Measurements from ENCODE around the gene GRIA3.

GRIA3 gene

DNA sequence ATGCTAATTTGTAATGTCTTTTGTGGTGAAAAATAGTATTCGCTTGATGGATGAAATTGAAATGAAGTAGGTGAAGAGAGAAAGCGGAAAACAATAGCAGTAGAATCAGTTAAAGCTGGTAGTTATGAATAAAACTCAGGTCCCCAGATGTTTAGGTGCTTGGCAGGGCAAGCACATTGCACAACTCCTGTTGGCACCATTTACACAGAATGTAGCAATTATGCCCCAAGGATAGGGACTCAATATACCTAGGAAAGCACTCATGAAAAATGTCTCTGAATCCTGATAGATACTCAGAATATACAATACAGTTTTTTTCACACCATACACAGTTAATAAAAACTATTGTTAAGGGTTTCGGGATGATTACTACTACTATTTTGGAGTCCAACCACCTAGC lies 26.5 kb upstream of the GRIA3 start (continued):
- TF ChIP-seq, protein P1, sequence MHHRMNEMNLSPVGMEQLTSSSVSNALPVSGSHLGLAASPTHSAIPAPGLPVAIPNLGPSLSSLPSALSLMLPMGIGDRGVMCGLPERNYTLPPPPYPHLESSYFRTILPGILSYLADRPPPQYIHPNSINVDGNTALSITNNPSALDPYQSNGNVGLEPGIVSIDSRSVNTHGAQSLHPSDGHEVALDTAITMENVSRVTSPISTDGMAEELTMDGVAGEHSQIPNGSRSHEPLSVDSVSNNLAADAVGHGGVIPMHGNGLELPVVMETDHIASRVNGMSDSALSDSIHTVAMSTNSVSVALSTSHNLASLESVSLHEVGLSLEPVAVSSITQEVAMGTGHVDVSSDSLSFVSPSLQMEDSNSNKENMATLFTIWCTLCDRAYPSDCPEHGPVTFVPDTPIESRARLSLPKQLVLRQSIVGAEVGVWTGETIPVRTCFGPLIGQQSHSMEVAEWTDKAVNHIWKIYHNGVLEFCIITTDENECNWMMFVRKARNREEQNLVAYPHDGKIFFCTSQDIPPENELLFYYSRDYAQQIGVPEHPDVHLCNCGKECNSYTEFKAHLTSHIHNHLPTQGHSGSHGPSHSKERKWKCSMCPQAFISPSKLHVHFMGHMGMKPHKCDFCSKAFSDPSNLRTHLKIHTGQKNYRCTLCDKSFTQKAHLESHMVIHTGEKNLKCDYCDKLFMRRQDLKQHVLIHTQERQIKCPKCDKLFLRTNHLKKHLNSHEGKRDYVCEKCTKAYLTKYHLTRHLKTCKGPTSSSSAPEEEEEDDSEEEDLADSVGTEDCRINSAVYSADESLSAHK (tag by site-specific recombination; IDR thresholded peaks at IDR 0.05) = no peak

DNA sequence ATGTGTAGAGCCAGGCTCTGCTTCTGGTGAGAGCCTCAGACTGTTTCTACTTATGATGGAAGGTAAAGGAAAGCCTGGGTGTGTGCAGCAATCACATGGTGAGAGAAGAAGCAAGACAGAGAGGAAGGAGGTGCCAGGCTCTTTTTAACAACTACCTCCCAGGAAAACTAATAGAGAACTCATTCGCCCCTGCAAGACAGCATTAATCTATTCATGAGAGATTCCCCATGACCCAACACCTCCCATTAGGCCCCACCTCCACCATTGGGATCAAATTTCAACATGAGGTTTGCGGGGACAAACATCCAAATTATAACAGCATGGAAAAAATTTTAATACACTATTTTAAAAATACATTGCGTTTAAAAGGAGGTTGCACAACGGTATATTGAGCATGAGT lies 24.7 kb upstream of the GRIA3 start:
- POLR2A ChIA-PET = no interaction called here
- Histone ChIP-seq H3K9me3 (ENCODE audit: control insufficient read depth, insufficient read depth, low read depth, low read length) (no peaks in the 10 kb centered on the region), H3K4me1 (ENCODE audit: control insufficient read depth, insufficient read depth, low read length) (no peaks in the 10 kb centered on the region), H3K27ac (ENCODE audit: extremely low read depth, low read depth, low read length) (no peak overlapping the region), H3K4me3 (ENCODE audit: low read depth, low read length) (no peak overlapping the region), H3K36me3 (ENCODE audit: control insufficient read depth in 2 of 2, insufficient read depth in 1 of 2, low read length in 2 of 2) (no peaks in the 10 kb centered on the region)
- TF ChIP-seq HOXA7 (CRISPR knock-in tag; IDR thresholded peaks at IDR 0.05; ENCODE audit: borderline replicate concordance) (no peak), MYNN (tag by site-specific recombination; IDR thresholded peaks at IDR 0.05; ENCODE audit: borderline replicate concordance) (no peak), SCRT1 (tag by site-specific recombination; IDR thresholded peaks at IDR 0.05; ENCODE audit: borderline replicate concordance) (no peak), ZNF701 (tag by site-specific recombination; IDR thresholded peaks at IDR 0.05) (no peak), ZNF624 (tag by site-specific recombination; IDR thresholded peaks at IDR 0.05) (no peak), ZNF248 (tag by site-specific recombination; IDR thresholded peaks at IDR 0.05) (no peak), OVOL3 (tag by site-specific recombination; IDR thresholded peaks at IDR 0.05) (no peak), ZNF48 (tag by site-specific recombination; IDR thresholded peaks at IDR 0.05) (no peak), BCL11A (tag by site-specific recombination; IDR thresholded peaks at IDR 0.05; ENCODE audit: low read depth) (no peak), ZNF174 (tag by site-specific recombination; IDR thresholded peaks at IDR 0.05) (no peak), GLI4 (tag by site-specific recombination; IDR thresholded peaks at IDR 0.05) (no peak), ZNF10 (tag by site-specific recombination; IDR thresholded peaks at IDR 0.05) (no peak), HOXD13 (CRISPR knock-in tag; IDR thresholded peaks at IDR 0.05; ENCODE audit: borderline replicate concordance) (no peak), ZNF664 (tag by site-specific recombination; IDR thresholded peaks at IDR 0.05) (no peak), ZNF561 (tag by site-specific recombination; IDR thresholded peaks at IDR 0.05; ENCODE audit: borderline replicate concordance) (no peak), ZNF354C (tag by site-specific recombination; IDR thresholded peaks at IDR 0.05; ENCODE audit: borderline replicate concordance, low read depth) (no peak), ZNF121 (tag by site-specific recombination; IDR thresholded peaks at IDR 0.05) (no peak), ZNF660 (tag by site-specific recombination; IDR thresholded peaks at IDR 0.05) (no peak)
- TF ChIP-seq, protein P2, sequence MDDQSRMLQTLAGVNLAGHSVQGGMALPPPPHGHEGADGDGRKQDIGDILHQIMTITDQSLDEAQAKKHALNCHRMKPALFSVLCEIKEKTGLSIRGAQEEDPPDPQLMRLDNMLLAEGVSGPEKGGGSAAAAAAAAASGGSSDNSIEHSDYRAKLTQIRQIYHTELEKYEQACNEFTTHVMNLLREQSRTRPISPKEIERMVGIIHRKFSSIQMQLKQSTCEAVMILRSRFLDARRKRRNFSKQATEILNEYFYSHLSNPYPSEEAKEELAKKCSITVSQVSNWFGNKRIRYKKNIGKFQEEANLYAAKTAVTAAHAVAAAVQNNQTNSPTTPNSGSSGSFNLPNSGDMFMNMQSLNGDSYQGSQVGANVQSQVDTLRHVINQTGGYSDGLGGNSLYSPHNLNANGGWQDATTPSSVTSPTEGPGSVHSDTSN (CRISPR knock-in tag; IDR thresholded peaks at IDR 0.05) = no peak
- TF ChIP-seq, protein P3, sequence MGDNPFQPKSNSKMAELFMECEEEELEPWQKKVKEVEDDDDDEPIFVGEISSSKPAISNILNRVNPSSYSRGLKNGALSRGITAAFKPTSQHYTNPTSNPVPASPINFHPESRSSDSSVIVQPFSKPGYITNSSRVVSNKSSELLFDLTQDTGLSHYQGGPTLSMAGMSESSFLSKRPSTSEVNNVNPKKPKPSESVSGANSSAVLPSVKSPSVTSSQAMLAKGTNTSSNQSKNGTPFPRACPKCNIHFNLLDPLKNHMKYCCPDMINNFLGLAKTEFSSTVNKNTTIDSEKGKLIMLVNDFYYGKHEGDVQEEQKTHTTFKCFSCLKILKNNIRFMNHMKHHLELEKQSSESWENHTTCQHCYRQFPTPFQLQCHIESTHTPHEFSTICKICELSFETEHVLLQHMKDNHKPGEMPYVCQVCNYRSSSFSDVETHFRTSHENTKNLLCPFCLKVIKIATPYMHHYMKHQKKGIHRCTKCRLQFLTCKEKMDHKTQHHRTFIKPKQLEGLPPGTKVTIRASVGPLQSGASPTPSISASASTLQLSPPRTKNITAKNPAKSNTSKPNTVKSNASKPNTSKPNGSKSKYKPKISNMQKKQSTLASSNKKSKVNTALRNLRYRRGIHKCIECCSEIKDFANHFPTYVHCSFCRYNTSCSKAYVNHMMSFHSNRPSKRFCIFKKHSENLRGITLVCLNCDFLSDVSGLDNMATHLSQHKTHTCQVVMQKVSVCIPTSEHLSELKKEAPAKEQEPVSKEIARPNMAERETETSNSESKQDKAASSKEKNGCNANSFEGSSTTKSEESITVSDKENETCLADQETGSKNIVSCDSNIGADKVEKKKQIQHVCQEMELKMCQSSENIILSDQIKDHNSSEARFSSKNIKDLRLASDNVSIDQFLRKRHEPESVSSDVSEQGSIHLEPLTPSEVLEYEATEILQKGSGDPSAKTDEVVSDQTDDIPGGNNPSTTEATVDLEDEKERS (tag by site-specific recombination; IDR thresholded peaks at IDR 0.05) = no peak
- CTCF ChIA-PET = no interaction called here
